Measurements from ENCODE around the gene RSU1. TPM values are rescaled to one million over a fixed set of nuclear protein-coding genes. Genes with fewer than 3 reads are reported as not detected.
A peak's percentile ranks its signal among the peaks of the same experiment; 100 is the strongest.

The RSU1 gene
- 25.0 and 30.0 TPM in 2 replicates for total RNA-seq

GRCh38 chr10:16817125-16818019, at the start of gene RSU1:
Gene RSU1 (minus strand): TSS chr10:16817424. CDS start chr10:16817081, 343 bp downstream.
- TF ChIP-seq CTCF (IDR thresholded peaks at IDR 0.05; ENCODE audit: insufficient read depth, low read length, severe bottlenecking), result no peak
- FAIRE-seq (peak; percentile 96), DNase-seq (ENCODE audit: low read depth) (peak; percentile 98)

GRCh38 chr10:16866541-16867275, 49.5 kb upstream of the RSU1 start:
- peaks cover 1% of the 10 kb centered on the region for H3K27me3 ChIP-seq (ENCODE audit: control insufficient read depth, insufficient read depth, low read length)
- no peaks in the 10 kb centered on the region for H3K36me3 ChIP-seq (ENCODE audit: control insufficient read depth, insufficient read depth, low read length)
- TF ChIP-seq CTCF (IDR thresholded peaks at IDR 0.05; ENCODE audit: insufficient read depth, low read length, severe bottlenecking), result no peak
- DNase-seq (ENCODE audit: low read depth) (no peak), FAIRE-seq (no peak)
- no peak overlapping the region for H3K4me3 ChIP-seq (ENCODE audit: low read depth, low read length)

More at GRCh38 chr10:16817125-16818019, at the start of gene RSU1:
- no peaks in the 10 kb centered on the region for H3K27me3 ChIP-seq (ENCODE audit: control insufficient read depth, insufficient read depth, low read length)
- H3K4me3 ChIP-seq (ENCODE audit: low read depth, low read length), result peak within 1 kb of the TSS; percentile 74
- no peaks in the 10 kb centered on the region for H3K36me3 ChIP-seq (ENCODE audit: control insufficient read depth, insufficient read depth, low read length)

- FAIRE-seq (no peak), DNase-seq (ENCODE audit: low read depth) (no peak)
- H3K4me3 ChIP-seq (ENCODE audit: low read depth, low read length), result no peak overlapping the region
- TF ChIP-seq CTCF (IDR thresholded peaks at IDR 0.05; ENCODE audit: insufficient read depth, low read length, severe bottlenecking), result no peak
- H3K27me3 ChIP-seq (ENCODE audit: control insufficient read depth, insufficient read depth, low read length), result peaks cover 1% of the 10 kb centered on the region
- no peaks in the 10 kb centered on the region for H3K36me3 ChIP-seq (ENCODE audit: control insufficient read depth, insufficient read depth, low read length)
Observed at GRCh38 chr10:16865766-16866165, 48.5 kb upstream of the RSU1 start.

GRCh38 chr10:16863766-16864165, 46.5 kb upstream of the RSU1 start:
- H3K4me3 ChIP-seq (ENCODE audit: low read depth, low read length), result no peak overlapping the region
- H3K36me3 ChIP-seq (ENCODE audit: control insufficient read depth, insufficient read depth, low read length), result no peaks in the 10 kb centered on the region
- no peak for TF ChIP-seq CTCF (IDR thresholded peaks at IDR 0.05; ENCODE audit: insufficient read depth, low read length, severe bottlenecking)
- H3K27me3 ChIP-seq (ENCODE audit: control insufficient read depth, insufficient read depth, low read length), result peaks cover 1% of the 10 kb centered on the region
- FAIRE-seq (no peak), DNase-seq (ENCODE audit: low read depth) (no peak)

- Histone ChIP-seq H3K4me3 (ENCODE audit: low read depth, low read length) (no peak overlapping the region), H3K27me3 (ENCODE audit: control insufficient read depth, insufficient read depth, low read length) (no peaks in the 10 kb centered on the region), H3K36me3 (ENCODE audit: control insufficient read depth, insufficient read depth, low read length) (no peaks in the 10 kb centered on the region)
- DNase-seq (ENCODE audit: low read depth) (no peak), FAIRE-seq (no peak)
- no peak for TF ChIP-seq CTCF (IDR thresholded peaks at IDR 0.05; ENCODE audit: insufficient read depth, low read length, severe bottlenecking)
Observed at GRCh38 chr10:16857419-16857818, 40.2 kb upstream of the RSU1 start.

Measured in bronchial epithelial cell (primary cell).